ENCODE data around the gene PARPBP. TPM values are rescaled to one million over a fixed set of nuclear protein-coding genes. Genes with fewer than 3 reads are reported as not detected.
A peak's percentile ranks its signal among the peaks of the same experiment; 100 is the strongest.

PARPBP gene
- total and polyA plus RNA-seq, 2 donors (not counting 3 experiments of a cell fraction or from before 2014, with no cell fraction given) = 4.2 to 19.0 TPM

GRCh38 chr12:102172436-102172835 lies 52.5 kb downstream of the PARPBP start:
- no peaks in the 10 kb centered on the region for H3K27me3 ChIP-seq (ENCODE audit: control insufficient read depth in 2 of 2, insufficient read depth in 2 of 2, low read length in 2 of 2)
- intact Hi-C loops (cut with micrococcal nuclease) (loop anchor here (2.0 kb wide), 2 partner anchors 232 to 264 kb away; no protein-coding TSS in a partner anchor), dilution Hi-C loops (cut with MboI; ENCODE audit: extremely low pct_ligation_motif_present, low sequenced_read_pairs) (no loop called here)
- no peaks in the 10 kb centered on the region for H3K79me2 ChIP-seq (ENCODE audit: control insufficient read depth, insufficient read depth, low read length)
- no TSS peak for BruUV-seq (replicated peaks)
- no peaks in the 10 kb centered on the region for H3K9me1 ChIP-seq (replicated peaks; ENCODE audit: control insufficient read depth, extremely low read depth, insufficient read depth, low read length)
- H3K4me1 ChIP-seq (ENCODE audit: control insufficient read depth, extremely low read depth, insufficient read depth, low read length) = peaks cover 27% of the 10 kb centered on the region
- H4K20me1 ChIP-seq (replicated peaks; ENCODE audit: control insufficient read depth, extremely low read depth, insufficient read depth, low read length) = no peaks in the 10 kb centered on the region
- peak; percentile 87 for DNase-seq (ENCODE audit: low read depth, low spot score)
- no peak overlapping the region for H2AFZ ChIP-seq (ENCODE audit: low read depth, low read length)
- no peak overlapping the region for H3K4me3 ChIP-seq (replicated peaks in 1 of 3; ENCODE audit: insufficient read depth in 1 of 3, low read depth in 1 of 3, low read length in 3 of 3)
- ChIA-PET POLR2A (no interaction called here), CTCF (interaction anchor here (1.6 to 6.2 kb wide), 2 partner anchors 43 to 311 kb away, joined by 3 to 103 read pairs; no protein-coding TSS in a partner anchor)
- no peak overlapping the region for H3K9ac ChIP-seq (replicated peaks; ENCODE audit: extremely low read depth, insufficient read depth, low read length)
- no peaks in the 10 kb centered on the region for H3K9me3 ChIP-seq (replicated peaks; ENCODE audit: control insufficient read depth, insufficient read depth, low read length)
- peak overlapping the region; percentile 11 for H3K4me2 ChIP-seq (ENCODE audit: insufficient read depth, low read length)
- no peak for FAIRE-seq
- peak overlapping the region; percentile 63 for H3K27ac ChIP-seq (ENCODE audit: insufficient read depth, low read depth, low read length)
- no peaks in the 10 kb centered on the region for H3K36me3 ChIP-seq (ENCODE audit: control insufficient read depth in 2 of 2, extremely low read depth in 1 of 2, insufficient read depth in 2 of 2, low read length in 2 of 2)
- TF ChIP-seq GATA2 (IDR thresholded peaks at IDR 0.05; ENCODE audit: insufficient read depth, insufficient read length, low read depth, low read length) (no peak), CTCF (IDR thresholded peaks at IDR 0.05; ENCODE audit: extremely low read depth in 1 of 2, insufficient read depth in 1 of 2, low read depth in 1 of 2, low read length in 2 of 2) (no peak), JUN (IDR thresholded peaks at IDR 0.05; ENCODE audit: borderline replicate concordance, insufficient read depth, insufficient read length, low read depth) (peak; percentile 56), POLR2AphosphoS5 (IDR thresholded peaks at IDR 0.05; ENCODE audit: insufficient read depth, low read depth, low read length) (no peak), MYC (IDR thresholded peaks at IDR 0.05; ENCODE audit: low read depth, low read length) (no peak)

GRCh38 chr12:102174117-102174516 lies 54.1 kb downstream of the PARPBP start:
- no peaks in the 10 kb centered on the region for H3K9me3 ChIP-seq (replicated peaks; ENCODE audit: control insufficient read depth, insufficient read depth, low read length)
- peak overlapping the region; percentile 77 for H3K27ac ChIP-seq (ENCODE audit: insufficient read depth, low read depth, low read length)
- ChIA-PET POLR2A (no interaction called here), CTCF (interaction anchor here (2.9 kb wide), 1 partner anchor 310 kb away, joined by 13 read pairs; no protein-coding TSS in a partner anchor)
- FAIRE-seq (no peak), DNase-seq (ENCODE audit: low read depth, low spot score) (peak; percentile 56)
- H3K4me3 ChIP-seq (replicated peaks in 1 of 3; ENCODE audit: insufficient read depth in 1 of 3, low read depth in 1 of 3, low read length in 3 of 3) = no peak overlapping the region
- no peak overlapping the region for H3K9ac ChIP-seq (replicated peaks; ENCODE audit: extremely low read depth, insufficient read depth, low read length)
- H3K4me2 ChIP-seq (ENCODE audit: insufficient read depth, low read length) = peak overlapping the region; percentile 14
- H4K20me1 ChIP-seq (replicated peaks; ENCODE audit: control insufficient read depth, extremely low read depth, insufficient read depth, low read length) = no peaks in the 10 kb centered on the region
- dilution Hi-C loops (cut with MboI; ENCODE audit: extremely low pct_ligation_motif_present, low sequenced_read_pairs) = no loop called here
- BruUV-seq (replicated peaks) = no TSS peak
- no peaks in the 10 kb centered on the region for H3K79me2 ChIP-seq (ENCODE audit: control insufficient read depth, insufficient read depth, low read length)
- H3K36me3 ChIP-seq (ENCODE audit: control insufficient read depth in 2 of 2, extremely low read depth in 1 of 2, insufficient read depth in 2 of 2, low read length in 2 of 2) = no peaks in the 10 kb centered on the region
- H3K27me3 ChIP-seq (ENCODE audit: control insufficient read depth in 2 of 2, insufficient read depth in 2 of 2, low read length in 2 of 2) = no peaks in the 10 kb centered on the region
- intact Hi-C loops (cut with micrococcal nuclease) = loop anchor here (1.0 kb wide), 1 partner anchor 8 kb away; no protein-coding TSS in a partner anchor
- TF ChIP-seq JUN (IDR thresholded peaks at IDR 0.05; ENCODE audit: borderline replicate concordance, insufficient read depth, insufficient read length, low read depth) (peak; percentile 7), EZH2 (IDR thresholded peaks at IDR 0.05; ENCODE audit: borderline replicate concordance, low read depth, low read length, severe bottlenecking) (no peak), POLR2AphosphoS5 (IDR thresholded peaks at IDR 0.05; ENCODE audit: insufficient read depth, low read depth, low read length) (no peak), CTCF (IDR thresholded peaks at IDR 0.05; ENCODE audit: extremely low read depth in 1 of 2, insufficient read depth in 1 of 2, low read depth in 1 of 2, low read length in 2 of 2) (no peak)
- H2AFZ ChIP-seq (ENCODE audit: low read depth, low read length) = no peak overlapping the region
- H3K9me1 ChIP-seq (replicated peaks; ENCODE audit: control insufficient read depth, extremely low read depth, insufficient read depth, low read length) = no peaks in the 10 kb centered on the region
- peaks cover 27% of the 10 kb centered on the region for H3K4me1 ChIP-seq (ENCODE audit: control insufficient read depth, extremely low read depth, insufficient read depth, low read length)

Measured in endothelial cell of umbilical vein (primary cell).